GM19238 (cell line): ENCODE measurements around the gene OGT.
"Not testable (repeated sequence)": the region's sequence is repeated elsewhere in the genome, so short reads cannot be mapped to it uniquely, and the experiment has no call there.

Experiments
- DNase-seq: peaks from one replicate; pipeline ENCODE4 v3.0.0; 2011; ENCODE audit warnings: low spot score; ENCODE audit not compliant: insufficient read length

Gene OGT

DNA sequence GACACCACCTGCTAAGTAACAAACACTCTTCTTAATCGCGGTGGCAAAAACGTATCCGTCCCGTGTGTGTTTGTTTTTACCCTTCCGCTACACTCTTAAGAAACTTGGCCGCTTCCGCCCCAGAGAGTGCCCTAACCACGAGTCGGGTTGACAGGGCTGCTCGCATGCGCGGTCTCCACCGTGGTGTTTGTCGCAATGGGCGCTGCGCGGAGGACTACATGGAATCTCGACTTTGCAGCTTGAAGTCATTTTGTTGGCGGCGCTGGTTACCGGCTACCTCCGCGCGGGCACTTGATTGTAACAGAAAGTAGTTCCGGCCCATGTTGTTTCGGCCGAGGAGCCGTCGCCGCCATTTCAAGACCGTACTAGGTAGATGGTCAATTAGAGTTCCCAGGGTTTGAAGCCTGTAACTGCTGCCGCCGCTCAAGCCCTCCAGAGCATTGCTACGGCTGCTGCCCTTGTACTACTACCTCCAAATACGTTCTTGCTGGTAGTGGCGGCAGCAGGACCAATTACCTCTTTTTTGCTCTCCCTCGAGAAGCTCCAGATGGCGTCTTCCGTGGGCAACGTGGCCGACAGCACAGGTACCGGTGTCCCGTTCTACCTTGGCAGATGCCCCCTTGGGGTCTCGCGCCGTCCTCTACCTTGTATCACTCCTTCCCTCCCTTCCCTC is at the start of gene OGT:
Gene OGT (plus strand): TSS at position 352 of the 673 bp plus-strand sequence. CDS start 196 bp downstream, at position 548.
- DNase-seq: peak; percentile 37

DNA sequence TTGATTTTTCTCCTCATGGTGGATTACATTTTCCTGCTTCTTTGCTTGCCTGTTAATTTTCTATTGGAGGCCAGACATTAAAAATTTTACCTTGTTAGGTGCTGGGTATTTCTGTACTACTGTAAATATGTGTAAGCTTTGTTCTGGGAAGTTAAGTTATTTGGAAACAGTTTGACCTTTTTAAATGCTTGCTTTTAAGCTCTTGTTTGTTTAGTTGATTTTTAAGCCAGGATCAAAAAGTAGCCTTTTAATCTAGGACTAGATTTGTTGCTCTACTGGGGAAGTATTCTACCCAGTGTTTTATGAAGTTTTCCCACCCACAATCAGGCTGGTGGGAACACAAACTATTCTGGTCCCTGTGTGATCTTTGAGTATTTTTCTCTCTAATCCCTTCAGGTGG is 45.1 kb upstream of the OGT start:
- DNase-seq: no peak

DNA sequence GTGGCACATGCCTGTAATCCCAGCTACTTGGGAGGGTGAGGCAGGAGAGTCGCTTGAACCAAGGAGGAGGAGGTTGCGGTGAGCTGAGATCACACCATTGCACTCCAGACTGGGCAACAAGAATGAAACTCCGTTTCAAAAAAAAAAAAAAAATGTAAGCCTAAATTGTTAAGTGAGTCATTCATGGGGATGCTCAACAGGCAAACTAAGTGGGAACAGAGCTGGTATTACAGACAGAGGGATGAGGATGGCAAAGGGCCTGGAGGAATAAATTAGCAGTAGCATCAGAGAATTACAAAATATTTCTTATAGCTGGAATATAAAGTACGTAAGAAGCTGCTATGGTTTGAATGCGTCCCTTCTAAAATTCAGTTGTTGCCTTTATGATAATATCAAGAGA is 43.4 kb upstream of the OGT start:
- no peak for DNase-seq

DNA sequence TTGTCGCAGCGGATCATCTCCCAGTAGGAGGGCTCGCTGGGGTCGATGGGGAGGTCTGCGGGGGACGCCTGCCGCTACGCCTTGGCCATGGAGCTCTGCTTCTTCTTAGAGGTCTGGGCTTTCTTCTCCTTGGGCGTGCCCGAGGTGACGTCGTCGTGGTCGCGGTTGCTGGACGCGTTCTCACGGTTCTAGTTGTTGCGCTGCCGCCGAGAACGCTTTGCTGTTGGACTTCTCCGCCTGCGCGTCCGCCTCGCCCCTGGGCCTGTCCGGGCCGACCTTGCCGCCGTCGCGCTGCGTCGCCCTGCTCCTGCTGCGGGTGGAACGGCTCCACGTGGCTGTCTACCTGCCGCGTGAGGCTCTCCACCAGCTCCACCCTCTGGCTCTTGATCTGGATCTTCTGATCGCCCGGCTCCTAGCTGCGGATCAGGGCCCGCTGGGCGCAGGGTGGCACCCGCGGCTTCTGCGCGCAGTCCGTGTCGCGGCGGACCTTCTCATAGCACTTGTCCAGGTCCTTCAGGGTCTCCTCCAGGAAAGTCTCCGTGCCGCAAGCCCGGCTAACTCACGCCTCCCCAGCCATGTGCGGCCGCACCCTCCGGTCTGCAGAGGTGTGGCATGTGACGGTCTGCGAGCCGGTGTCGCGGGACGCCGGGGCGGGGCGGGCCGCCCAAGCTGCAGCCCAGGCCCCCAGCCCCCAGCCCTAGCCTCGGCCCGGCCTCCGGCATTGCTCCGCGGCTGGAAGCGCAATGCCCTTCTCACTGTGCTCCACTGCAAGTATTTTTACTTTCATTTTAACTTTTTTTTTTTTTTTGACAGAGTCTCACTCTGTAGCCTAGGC is 40.5 kb upstream of the OGT start:
- peak; percentile 18 for DNase-seq

DNA sequence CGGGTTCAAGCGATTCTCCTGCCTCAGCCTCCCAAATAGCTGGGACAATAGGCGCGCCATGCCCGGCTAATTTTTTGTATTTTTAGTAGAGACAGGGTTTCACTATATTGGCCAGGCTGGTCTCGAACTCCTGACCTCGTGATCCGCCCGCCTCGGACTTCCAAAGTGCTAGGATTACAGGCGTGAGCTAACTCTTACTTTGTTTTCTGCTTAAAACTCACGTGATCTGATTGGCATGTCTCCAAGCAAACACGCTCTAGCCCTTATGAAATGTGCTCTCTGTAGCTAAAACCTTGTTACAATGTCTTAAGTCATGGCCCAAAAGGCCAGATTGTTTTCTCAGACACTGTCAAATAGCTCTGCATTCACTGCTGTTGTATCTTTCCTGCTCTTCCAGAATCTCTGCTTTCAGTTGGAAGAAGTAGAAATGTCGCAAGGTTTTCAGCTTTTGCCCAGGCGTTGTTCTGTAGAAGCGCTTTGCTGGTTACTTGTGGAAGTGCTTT is 39.7 kb upstream of the OGT start:
- no peak for DNase-seq

DNA sequence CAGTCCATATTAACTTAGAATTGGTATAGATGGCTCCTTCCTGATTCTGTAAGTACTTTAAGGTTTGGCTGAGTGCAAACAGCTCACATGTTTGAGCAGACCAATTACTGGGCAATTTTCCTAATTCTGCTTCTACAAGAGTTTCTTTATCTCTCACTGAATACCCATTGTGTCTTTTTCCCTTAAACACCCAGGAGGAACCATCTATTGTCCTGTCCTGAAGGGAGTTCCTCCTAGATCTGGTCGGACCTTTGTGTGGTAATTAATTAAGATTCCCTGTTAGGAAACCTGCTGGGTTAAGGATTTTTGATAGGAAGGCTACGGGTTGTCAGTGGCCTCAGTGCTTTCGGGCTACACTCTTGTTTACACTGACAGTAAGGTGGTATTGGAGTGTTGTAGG is 36.9 kb upstream of the OGT start:
- not testable (repeated sequence) for DNase-seq

DNA sequence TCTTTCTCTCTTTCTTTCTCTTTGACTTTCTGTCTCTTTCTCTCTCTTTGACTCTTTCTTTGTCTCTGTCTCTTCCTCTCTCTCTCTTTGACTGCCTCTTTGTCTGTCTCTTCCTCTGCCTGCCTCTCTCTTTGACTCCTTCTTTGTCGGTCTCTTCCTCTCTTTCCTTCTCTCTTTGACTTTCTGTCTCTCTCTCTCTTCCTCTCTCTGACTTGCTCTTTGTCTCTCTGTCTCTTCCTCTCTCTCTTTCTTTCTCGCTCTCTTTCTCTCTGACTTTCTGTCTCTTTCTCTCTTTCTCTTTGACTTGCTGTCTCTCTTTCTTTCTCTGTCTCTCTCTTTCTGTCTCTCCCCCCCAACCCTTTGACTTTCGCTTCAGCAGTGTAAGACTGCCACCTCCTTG is 36.4 kb upstream of the OGT start:
- no peak for DNase-seq

DNA sequence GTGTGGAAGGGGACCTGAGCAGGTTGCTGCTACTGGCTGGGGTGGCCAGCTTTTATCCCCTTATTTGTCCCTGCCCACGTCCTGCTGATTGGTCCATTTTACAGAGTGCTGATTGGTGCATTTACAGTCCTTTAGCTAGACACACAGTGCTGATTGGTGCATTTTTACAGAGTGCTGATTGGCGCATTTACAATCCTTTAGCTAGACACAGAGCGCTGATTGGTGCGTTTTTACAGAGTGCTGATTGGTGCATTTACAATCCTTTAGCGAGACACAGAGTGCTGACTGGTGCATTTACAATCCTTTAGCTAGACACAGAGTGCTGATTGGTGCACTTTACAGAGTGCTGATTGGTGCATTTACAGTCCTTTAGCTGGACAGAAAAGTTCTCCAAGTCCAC is 30.8 kb upstream of the OGT start:
- not testable (repeated sequence) for DNase-seq

DNA sequence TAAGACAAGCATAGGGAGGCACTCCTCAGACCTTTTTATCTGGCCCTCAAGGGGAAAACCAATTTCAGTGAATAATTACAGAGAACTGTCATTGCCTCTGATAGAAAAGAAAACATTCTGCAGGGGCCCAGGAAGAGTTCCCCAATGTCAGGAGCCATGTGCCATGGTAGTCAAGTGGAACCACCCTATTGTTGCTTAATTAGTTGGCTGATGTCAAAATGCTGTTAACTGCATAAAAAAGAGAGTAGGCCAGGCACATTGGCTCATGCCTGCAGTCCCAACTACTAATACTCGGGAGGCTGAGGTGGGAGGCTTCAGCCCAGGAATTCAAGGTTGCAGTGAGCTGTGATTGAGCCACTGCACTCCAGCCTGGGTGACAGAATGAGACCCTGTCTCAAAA is 28.6 kb upstream of the OGT start:
- DNase-seq: no peak

DNA sequence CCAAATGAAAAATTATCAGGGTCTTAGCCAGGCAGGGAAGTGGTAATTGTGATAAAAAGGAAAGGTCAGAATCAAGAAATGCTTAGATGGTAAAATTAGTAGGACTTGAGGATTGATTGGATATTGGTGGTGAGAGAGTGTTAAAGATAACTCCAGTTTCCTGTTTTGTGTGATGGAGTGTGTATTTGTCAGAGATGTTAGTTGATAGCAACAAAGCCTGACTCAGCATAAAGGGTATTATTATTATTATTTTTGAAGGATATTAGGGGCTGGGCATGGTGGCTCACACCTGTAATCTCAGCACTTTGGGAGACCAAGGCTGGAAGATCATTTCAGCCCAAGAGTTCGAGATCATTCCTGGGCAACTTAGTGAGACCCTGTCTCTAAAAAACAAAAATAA is 23.6 kb upstream of the OGT start:
- no peak for DNase-seq

DNA sequence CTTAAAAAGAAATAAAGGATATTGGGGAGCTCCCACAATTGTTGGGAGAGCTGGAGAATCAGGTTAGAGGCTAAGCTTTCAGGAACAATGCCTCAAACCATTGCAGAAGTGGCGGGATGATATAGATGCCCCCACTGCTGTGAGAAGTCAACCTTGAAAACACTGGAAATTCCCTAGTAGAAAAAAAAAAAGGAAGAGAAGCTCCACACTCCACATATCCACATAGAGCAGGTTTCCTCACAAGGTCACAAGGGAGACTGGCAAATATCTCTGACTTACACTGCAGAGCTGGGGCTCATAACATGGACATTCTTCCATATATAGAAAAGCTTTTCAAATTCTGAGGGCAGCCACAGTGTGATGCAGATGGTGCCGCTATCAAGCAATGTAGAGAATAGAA is 22.7 kb upstream of the OGT start:
- DNase-seq: no peak

DNA sequence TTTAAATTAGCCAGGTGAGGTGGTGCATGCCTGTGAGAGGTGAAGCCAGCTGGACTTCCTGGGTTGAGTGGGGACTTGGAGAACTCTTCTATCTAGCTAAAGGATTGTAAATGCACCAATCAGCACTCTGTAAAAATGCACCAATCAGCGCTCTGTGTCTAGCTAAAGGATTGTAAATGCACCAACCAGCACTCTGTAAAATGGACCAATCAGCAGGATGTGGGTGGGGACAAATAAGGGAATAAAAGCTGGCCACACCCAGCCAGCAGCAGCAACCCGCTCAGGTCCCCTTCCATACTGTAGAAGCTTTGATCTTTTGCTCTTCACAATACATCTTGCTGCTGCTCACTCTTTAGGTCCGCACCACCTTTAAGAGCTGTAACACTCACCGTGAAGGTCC is 19.2 kb upstream of the OGT start:
- DNase-seq: not testable (repeated sequence)

DNA sequence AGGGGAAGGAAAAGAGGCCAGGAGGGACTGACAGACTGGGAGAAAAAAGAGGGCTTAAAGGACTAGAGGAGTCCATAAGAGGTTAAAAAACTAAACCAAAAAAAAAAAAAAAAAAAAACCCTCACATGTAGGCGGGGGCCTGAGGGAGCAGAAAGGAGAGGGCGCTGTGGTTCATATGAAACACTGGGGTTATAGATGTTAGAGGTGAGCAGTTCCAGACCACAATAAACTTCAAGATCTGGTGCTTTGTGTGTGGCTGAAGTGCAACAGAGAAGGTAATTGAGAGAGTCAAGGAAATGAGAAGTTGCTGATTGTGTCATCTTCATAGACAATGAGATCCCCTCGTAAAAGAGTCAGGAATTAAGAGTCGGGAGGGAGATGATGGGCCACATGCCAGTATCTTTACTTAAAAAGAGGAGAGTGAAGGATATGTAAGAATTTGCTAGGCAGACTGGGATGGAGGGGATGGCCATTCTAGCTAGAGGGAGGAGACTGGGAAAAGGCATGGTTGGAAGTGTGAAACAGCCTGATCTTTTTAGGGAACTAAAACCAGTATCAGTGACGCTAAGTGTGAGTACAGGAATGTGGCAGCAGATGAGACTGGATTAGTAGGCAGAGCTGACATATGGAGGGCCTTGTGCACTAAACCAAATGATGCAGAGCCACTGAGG is 18.4 kb upstream of the OGT start:
- no peak for DNase-seq

DNA sequence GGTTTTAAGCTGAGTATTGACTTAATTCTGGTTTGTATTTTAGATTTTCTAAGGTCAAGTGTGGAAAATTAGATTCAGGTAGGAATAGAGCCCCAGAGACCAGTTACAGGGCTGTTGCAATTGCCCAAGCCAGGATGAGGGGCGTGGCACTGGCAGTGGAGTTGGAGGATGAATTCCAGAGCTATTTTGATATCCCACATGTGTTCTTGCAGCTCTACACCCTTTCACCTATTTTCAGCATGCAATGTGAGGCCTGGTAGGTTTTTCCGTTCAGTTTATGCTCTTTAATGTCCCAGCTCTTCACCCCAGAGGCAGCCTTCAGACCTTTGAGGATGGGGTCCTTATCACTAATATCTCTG is 17.9 kb upstream of the OGT start:
- DNase-seq: no peak

DNA sequence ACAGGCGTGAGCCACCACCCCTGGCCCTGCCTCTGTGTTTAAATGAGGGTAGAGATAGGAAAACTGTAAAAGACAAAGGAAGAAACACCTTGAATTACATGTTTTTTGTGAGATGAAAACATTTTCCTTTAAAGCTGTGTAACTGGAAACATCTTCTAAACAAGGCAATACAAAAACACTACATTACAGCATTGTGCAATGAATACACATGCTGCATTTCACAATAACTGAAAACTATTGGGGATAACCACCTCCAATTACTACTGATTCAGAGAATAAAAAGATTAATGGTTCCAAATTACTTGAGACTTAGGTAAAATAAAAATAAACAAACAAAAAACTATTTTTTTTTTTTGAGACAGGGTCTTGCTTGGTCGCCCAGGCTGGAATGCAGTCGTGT is 7.6 kb upstream of the OGT start:
- no peak for DNase-seq

DNA sequence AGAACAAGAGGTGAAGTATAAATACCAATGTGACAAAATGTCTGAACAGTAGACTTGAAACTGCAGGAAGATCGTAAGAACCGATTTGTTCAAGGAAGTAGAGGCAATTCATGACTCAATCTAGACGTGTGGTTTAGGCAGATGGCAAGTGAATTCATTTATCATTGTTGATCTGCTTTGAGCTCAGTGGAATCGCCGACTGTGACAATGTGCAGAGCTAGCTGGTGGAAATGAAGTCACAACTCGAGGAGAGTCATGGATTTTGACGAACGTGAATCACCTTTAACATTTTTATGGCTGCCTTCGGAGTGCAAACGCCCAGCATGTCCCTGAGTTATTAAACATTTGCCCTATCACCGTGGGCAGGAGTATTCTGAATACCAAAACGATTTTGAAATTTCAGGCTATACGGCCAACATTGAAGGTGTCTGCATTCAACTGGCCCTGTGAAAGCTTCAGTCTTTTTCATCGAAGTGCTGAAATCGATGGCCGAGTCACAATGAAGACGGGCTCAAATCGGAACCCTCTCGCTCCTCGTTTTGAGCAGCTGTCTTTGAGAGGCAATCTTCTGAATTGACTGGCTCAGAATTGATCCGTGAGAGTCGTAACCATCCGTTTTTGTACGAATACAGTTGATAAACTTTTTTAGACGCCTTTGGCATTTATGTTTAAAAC is 689 bp upstream of the OGT start:
- no peak for DNase-seq

DNA sequence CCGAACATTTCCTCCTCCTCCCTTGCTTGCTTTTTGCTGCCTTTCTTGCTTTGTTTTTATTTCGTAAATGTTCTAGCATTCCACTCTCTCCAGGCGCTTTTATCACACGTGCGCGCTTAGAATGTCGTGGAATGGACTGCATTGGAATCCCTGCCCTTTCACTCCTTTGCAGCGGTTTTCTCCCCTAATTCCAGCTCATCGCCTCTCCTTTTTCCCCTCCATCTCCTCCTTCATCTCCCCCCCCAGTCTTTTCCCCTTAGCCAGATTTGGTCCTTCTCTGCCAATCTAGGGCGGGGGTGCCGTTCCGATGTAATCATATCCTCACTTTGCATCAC is 579 bp downstream of the OGT start:
- no peak for DNase-seq

DNA sequence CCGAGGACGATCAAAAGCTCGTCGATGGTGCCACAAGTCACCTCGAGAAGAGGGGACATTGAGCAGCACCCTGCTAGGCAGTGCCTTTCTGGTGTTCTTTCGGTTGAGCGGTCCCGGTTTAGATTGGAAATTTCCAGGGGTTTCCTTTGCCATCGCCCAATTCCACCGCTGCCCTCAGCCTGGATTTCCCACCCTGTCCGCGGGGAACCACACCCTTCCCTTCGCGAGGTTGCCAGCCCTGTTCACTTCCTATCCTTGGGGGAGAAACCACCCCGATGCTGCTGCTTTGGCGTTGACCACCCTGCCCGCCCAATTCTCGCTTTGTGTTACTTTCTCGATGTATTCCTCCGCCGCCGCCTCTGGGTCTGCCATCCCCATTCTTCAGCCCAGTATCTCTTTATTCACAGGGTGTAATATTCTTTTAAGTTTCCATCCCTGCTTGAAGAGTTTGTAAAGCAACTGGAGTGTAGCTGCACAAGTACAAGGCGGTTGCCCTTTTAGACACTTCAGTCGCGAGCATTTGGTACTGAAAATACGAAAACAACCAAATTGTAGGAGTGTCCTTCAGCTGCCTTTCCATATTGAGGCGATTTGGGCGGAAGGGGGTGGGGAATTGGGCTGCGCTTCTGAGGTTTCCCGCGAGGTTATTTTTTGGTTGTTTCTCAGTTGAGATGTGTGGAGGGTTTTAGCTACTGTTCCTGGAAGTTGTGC is 1.1 kb downstream of the OGT start:
- no peak for DNase-seq

DNA sequence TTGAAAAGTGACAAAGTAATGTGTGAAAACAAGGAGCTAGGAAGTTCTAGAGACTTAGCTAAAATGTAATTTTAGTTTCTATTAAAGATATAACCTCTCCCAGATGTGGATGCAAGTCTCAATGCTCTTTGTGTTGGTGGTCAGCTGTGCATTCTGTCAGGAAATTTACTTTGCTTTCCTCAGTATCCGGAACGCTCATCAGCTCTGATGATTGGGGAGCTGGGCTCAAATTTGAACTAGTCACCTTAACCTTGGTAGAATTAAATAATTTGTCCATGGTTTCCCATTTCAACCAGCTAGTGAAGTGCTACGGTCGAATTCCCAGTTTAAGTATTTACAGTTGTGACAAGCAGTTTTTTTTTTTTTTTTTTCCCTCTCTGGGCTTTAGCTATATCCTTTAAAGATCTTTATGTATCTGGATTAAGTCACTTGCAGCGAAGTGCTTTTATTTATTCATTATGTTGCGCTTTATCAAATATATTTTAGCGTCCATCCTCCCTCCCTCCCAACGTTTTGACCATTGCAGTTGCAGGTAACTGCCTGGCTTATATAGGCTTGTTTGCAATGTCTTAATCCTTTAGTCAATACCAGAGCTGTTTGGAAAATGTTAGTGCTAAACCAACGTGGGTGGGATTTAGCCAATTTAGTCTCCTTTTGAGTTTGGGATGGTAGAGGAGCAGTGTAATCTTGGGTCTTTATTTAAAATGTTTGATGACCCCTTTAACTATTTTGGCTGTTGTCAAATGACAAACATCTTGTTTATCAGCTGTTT is 2.1 kb downstream of the OGT start:
- no peak for DNase-seq

DNA sequence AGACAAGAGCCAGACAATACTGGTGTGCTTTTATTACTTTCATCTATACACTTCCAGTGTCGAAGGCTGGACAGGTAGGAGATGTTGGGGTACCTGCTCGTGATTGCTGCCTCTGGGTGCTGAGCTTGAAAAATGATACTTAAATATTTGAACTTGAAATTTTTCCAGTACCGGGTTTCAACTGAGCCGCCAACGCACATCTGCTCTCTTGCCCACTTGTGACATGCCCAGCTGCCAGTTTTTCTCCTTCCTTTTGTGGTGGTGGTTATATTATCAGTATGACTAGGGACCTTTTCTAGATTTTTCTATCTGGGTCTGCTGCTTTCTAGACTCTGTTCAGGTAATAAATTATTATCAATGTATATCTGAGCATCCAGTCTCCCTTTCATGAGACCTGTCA is 3.4 kb downstream of the OGT start:
- no peak for DNase-seq

DNA sequence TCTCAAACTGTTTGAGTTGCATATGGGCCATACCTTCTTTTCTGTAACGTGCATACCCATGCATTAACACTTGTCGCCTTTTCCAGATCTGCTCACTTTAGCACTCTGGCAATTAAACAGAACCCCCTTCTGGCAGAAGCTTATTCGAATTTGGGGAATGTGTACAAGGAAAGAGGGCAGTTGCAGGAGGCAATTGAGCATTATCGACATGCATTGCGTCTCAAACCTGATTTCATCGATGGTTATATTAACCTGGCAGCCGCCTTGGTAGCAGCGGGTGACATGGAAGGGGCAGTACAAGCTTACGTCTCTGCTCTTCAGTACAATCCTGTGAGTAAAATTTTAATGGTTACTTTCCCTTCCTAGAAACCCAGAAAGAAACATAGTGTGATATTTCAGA is 4.8 kb downstream of the OGT start:
- DNase-seq: no peak
